OCI-LY1 (cell line): ENCODE data around the gene NUDT4.

Source experiments
- EZH2 ChIP-seq: fragments of 200-600 bp; sonication (generic), shearing (Covaris generic); IDR thresholded peaks from 2 replicates; pipeline ENCODE4 v1.8.0; 2017; ENCODE audit warnings: borderline replicate concordance, mixed run types, mild to moderate bottlenecking, antibody characterized with exemption, low read length, moderate library complexity, mixed read lengths
- TF ChIP-seq, protein P1 (sequence below): fragments of 200-600 bp; sonication (generic), shearing (Covaris generic); IDR thresholded peaks from 2 replicates; pipeline ENCODE4 v1.5.1; 2017; ENCODE audit warnings: mild to moderate bottlenecking, antibody characterized with exemption, low read length, moderate library complexity, mixed read lengths

DNA sequence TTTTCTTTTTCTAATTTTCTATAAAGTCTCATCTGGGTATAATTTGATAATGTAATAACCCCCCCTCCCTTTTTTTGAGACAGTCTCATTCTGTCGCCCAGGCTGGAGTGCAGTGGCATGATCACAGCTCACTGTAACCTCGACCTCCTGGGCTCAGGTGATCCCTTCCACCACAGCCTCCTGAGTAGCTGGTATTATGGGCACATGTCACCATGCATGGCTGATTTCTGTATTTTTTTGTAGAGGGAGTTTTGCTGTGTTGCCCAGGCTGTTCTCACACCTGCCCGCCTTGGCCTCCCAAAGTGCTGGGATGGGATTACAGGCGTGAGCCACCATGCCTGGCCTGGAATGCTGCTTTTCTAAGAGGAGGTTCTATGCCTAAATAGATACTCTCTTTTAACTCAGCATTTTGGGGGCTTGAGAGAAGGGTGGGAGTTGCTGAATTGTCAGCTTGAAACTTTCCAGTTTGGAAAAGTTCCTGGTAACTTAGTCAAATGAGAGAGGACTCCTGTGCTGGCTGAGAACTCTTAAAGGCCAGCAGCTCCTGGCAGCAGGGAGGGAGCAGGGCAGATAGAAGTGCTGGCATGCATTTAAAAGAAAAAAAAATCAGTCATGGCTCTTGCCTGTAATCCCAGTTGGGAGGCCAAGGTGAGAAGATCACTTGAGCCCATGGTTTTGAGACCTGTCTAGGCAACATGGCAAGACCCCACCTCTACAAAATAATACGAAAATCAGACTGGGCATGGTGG lies 13.0 kb downstream of the NUDT4 start:
- TF ChIP-seq, protein P1, sequence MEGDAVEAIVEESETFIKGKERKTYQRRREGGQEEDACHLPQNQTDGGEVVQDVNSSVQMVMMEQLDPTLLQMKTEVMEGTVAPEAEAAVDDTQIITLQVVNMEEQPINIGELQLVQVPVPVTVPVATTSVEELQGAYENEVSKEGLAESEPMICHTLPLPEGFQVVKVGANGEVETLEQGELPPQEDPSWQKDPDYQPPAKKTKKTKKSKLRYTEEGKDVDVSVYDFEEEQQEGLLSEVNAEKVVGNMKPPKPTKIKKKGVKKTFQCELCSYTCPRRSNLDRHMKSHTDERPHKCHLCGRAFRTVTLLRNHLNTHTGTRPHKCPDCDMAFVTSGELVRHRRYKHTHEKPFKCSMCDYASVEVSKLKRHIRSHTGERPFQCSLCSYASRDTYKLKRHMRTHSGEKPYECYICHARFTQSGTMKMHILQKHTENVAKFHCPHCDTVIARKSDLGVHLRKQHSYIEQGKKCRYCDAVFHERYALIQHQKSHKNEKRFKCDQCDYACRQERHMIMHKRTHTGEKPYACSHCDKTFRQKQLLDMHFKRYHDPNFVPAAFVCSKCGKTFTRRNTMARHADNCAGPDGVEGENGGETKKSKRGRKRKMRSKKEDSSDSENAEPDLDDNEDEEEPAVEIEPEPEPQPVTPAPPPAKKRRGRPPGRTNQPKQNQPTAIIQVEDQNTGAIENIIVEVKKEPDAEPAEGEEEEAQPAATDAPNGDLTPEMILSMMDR: no peak
- no peak for TF ChIP-seq EZH2
